Fibroblast of villous mesenchyme (primary cell): ENCODE measurements around the gene CELF5. TPM values are rescaled to one million over a fixed set of nuclear protein-coding genes. Genes with fewer than 3 reads are reported as not detected.

Experiments
- DNase-seq: peaks from one replicate; pipeline ENCODE4 v3.0.0-alpha.2; 2010; ENCODE audit warnings: low read depth
- H3K4me3 ChIP-seq: 2 replicates; pipeline ENCODE4 v1.5.1; 2011; ENCODE audit warnings: low read depth, mild to moderate bottlenecking, low read length
- total RNA-seq: library from RNA; depleted of rRNA; stranded (reverse); fragments of >200 nt; gene quantifications from 2 replicates; pipeline ENCODE4 v1.2.3, GENCODE V29; 2012
- TF ChIP-seq, protein P1 (sequence below): IDR thresholded peaks from 2 replicates; pipeline ENCODE4 v1.5.1; 2012; ENCODE audit warnings: low read depth, mild to moderate bottlenecking, low read length; ENCODE audit not compliant: insufficient read depth

Gene CELF5
- total RNA-seq, 1 donor: under 0.01 TPM

DNA sequence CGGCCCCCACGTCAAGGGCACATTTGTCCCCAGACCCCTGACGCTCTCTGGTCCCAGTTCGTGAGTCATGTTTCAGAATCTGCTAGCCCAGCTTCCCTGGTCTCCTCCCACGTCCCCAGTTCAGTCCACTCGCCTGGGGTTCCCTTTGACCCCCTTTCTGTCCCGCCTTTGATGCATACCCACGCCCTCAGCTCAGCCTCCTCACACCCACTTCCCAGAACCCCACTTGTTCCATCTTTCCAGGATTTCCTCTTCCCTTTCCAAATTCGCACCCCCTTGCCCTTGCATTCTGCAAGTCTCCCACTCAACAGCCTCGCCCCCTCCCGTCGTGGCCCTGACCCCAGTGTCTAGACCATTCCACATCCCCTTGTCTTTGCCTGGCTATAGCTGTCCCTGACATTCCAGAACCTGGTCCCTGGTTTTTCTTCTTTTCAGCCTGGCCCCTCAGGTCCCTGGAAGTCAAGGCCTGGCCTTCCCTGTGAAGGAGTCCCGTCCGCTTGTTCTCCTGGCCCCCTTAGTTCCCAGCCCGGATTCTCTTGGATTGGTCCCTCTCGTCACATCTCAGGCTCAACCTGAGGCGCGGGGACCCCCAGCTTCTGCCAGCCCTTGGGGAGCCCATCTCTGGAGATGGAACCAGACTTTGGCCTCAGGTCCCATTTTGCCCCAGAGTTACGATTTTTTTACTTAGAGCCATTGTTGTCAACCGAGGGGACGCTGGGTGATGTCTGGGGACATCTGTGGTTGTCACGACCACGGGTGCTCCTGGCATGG, 37.4 kb upstream of the CELF5 start:
- peak overlapping the region; percentile 78 for H3K4me3 ChIP-seq
- DNase-seq: peak; percentile 19
- TF ChIP-seq, protein P1, sequence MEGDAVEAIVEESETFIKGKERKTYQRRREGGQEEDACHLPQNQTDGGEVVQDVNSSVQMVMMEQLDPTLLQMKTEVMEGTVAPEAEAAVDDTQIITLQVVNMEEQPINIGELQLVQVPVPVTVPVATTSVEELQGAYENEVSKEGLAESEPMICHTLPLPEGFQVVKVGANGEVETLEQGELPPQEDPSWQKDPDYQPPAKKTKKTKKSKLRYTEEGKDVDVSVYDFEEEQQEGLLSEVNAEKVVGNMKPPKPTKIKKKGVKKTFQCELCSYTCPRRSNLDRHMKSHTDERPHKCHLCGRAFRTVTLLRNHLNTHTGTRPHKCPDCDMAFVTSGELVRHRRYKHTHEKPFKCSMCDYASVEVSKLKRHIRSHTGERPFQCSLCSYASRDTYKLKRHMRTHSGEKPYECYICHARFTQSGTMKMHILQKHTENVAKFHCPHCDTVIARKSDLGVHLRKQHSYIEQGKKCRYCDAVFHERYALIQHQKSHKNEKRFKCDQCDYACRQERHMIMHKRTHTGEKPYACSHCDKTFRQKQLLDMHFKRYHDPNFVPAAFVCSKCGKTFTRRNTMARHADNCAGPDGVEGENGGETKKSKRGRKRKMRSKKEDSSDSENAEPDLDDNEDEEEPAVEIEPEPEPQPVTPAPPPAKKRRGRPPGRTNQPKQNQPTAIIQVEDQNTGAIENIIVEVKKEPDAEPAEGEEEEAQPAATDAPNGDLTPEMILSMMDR: no peak

DNA sequence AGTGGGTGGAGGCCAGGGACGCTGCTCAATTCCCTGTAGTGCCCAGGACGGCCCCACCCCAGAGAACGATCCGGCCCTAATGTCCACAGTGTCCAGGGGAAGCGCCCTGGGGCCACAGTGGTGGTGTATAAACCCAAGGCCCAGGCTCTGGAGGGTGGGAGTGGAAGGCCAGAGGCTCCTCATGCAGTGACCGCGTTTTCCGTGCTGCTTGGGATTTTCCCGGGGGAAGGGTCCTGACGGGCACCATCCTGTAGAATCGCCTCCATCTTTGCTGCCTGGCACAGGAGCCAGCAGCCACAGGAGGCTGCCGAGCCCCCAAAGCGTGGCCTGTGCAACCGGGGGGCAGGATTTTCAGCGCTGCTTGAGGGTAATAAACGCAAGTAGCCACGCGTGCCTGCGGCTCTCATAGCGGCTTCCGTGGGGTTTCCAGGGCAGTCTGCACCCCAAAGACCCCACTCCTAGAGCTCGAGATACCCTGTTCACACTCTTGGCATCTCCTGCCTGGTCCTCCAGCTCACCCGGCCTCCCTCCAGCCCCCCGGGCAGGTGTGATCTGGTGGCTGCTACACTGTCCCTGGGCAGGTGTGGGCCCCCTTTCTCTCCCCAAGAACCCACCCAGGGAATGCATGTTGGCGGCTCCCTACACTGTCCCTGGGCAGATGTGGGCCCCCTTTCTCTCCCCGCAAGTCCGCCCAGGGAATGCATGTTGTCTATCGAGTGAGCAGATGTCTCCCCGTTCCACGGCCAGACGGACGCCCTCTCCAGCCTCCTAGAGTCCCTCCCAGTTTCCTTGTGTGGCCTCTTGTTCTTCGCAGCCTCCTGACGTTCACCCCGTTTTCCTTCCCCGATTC, 36.6 kb upstream of the CELF5 start:
- no peak for DNase-seq
- TF ChIP-seq, protein P1: no peak
- H3K4me3 ChIP-seq: no peak overlapping the region

DNA sequence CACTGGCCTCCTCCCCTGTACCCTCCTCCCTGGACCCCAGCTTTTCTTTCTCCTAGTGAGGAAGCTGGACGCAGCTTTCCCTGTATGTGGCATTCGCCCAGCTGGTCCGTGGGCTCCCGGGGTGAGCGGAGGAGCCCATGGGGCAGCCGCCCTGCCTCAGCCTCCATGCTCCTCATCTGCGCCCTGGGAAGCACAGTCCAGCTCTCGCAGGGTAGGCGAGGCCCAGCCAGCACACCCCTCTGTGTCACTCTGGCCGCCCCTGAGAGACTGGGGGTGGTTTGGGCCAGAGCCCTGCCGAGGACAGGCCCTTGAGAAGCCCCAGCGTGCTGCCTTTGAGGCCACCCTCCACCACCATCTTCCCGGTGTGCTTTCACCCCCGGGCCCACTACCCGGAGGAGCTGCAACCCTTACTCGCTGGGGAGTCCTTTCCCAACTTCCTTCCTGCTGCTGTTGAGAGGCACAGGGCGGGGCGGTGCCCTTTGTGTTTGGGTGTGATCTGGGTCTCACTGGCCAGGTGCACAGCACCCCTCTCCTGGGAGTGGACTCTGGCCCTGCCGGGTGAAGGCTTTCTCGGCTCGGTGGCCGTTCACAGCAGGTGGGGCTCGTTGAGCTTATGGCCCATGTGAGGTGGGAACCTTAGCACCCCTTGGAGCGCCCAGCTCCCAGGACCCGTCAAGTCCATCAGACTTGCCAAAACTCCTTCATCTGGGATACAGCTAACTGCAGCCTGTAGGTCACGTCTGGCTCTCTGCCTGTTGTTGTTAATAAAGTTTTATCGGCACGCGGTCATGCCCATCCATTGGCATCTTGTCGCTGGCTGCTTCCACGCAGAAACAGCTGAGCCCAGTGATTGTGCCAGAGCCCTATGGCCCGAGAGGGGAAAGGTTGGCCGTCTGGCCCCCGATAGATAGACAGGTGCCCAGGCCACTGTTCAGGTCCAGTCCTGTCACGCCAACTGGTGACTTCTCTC, 35.5 kb upstream of the CELF5 start:
- TF ChIP-seq, protein P1: no peak
- DNase-seq: no peak
- no peak overlapping the region for H3K4me3 ChIP-seq

DNA sequence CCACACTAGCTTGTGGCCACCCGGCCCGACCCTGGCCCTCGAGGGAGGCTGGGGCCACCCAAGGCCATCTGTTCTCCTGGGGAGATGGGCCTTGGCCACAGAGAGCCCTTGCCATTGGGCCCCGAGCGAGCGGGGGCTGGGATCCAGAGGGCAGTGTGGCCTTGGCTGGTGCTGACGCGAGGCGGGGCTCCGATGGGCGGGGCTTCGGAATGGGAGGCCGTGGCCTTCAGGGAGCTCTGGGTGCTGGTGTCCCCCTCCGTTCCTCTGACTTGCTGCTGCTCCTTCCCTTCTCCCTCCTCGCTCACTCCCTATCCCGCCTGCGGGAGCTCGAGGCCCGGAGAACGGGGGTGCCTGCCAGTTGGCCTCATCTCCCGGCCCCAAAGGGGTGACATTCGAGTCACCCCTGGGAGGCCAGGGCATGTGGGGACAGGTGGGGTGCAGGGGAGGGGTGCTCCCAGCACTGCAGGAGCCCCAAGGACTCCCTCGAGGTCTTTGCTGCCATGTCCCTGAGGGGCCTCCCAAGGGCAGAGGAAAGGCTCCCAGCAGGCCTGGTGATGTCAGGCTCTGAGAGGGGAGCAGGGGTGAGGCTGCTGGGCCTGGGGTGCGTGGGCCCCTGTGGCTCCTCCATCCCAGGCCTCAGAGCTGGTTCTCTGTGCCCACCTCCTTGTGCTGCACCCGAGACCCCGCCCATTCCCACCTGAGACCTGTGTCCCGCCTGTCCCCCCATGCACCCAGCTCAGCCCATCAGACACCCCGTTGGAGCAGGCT, 34.6 kb upstream of the CELF5 start:
- TF ChIP-seq, protein P1: no peak
- DNase-seq: no peak
- H3K4me3 ChIP-seq: no peak overlapping the region

DNA sequence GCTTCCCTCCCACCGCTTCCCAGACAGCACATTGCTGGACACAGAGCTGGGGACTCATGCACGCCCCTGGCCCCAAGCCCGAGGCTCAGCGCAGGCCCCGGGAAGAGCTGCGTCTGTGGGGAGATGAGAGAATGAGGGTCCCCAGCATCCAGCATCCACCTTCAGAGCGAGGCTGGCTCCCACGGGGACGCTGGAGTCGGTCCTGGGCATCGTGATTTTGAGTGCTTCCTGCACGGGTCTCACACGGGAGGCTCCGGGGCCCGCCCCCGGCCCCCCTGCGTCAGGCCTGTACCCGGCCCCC, 34.0 kb upstream of the CELF5 start:
- TF ChIP-seq, protein P1: no peak
- DNase-seq: no peak
- H3K4me3 ChIP-seq: no peak overlapping the region
